ENCODE measurements around the gene QRFP. TPM values are rescaled to one million over a fixed set of nuclear protein-coding genes. Genes with fewer than 3 reads are reported as not detected.

QRFP gene
- total RNA-seq, 1 experiment from 2014 or later: not detected

- ATAC-seq (no peak), DNase-seq (ENCODE audit: low read depth, low spot score) (no peak)
- H3K27me3 ChIP-seq (ENCODE audit: insufficient read depth, low read length): no peaks in the 10 kb centered on the region
- POLR2A ChIA-PET: interaction anchor here (1.0 to 1.4 kb wide), 2 partner anchors 10 to 16 kb away, joined by 3 read pairs; no protein-coding TSS in a partner anchor
- no peak overlapping the region for H3K9ac ChIP-seq (ENCODE audit: low read length)
- H3K27ac ChIP-seq (ENCODE audit: low read depth, low read length): no peak overlapping the region
- H4K20me1 ChIP-seq (ENCODE audit: insufficient read depth): no peaks in the 10 kb centered on the region
- H3K9me2 ChIP-seq (ENCODE audit: insufficient read depth): no peaks in the 10 kb centered on the region
- intact Hi-C loops (cut with micrococcal nuclease): no loop called here
- CTCF ChIA-PET: no interaction called here
- BruUV-seq (replicated peaks): no TSS peak
- H2AFZ ChIP-seq (ENCODE audit: low read depth, low read length, poor library complexity, severe bottlenecking): no peak overlapping the region
- H3K79me2 ChIP-seq (ENCODE audit: insufficient read depth, low read length): no peaks in the 10 kb centered on the region
- H3K4me2 ChIP-seq (ENCODE audit: low read length): no peak overlapping the region
- RAD21 ChIA-PET (ENCODE audit: low non-redundant PET in 1 of 2, low total read pairs in 2 of 2, uncharacterized antibody in 2 of 2, unreplicated experiment in 2 of 2): no interaction called here
- H3K9me3 ChIP-seq (ENCODE audit: control insufficient read depth in 1 of 2, insufficient read depth in 1 of 2, low read depth in 1 of 2, low read length in 2 of 2): no peaks in the 10 kb centered on the region
- no peaks in the 10 kb centered on the region for H3K36me3 ChIP-seq (ENCODE audit: control insufficient read depth in 1 of 2, insufficient read depth in 2 of 2, low read length in 2 of 2)
- no peak for TF ChIP-seq RAD21 (IDR thresholded peaks at IDR 0.05; ENCODE audit: low read depth)
- no peak for TF ChIP-seq EZH2phosphoT487 (IDR thresholded peaks at IDR 0.05; ENCODE audit: borderline replicate concordance)
- no peak for TF ChIP-seq ZNF274 (IDR thresholded peaks at IDR 0.05; ENCODE audit: low read depth, low read length)
- TF ChIP-seq CEBPB (IDR thresholded peaks at IDR 0.05; ENCODE audit: low read depth): no peak
- TF ChIP-seq SRF (IDR thresholded peaks at IDR 0.05; ENCODE audit: low read depth): no peak
- TF ChIP-seq FOSL1 (IDR thresholded peaks at IDR 0.05; ENCODE audit: low read depth): no peak
- no peak for TF ChIP-seq YY1 (IDR thresholded peaks at IDR 0.05; ENCODE audit: extremely low read depth, insufficient replicate concordance, low read depth, low read length)
- TF ChIP-seq MAX (IDR thresholded peaks at IDR 0.05): no peak
- no peak for TF ChIP-seq ELF1 (IDR thresholded peaks at IDR 0.05; ENCODE audit: borderline replicate concordance, low read depth)
- no peak for TF ChIP-seq CTCF (IDR thresholded peaks at IDR 0.05 in 2 of 3, conservative IDR thresholded peaks at IDR 0.05 in 1 of 3; ENCODE audit: borderline replicate concordance in 1 of 3, insufficient read depth in 1 of 3, low read depth in 2 of 3, low read length in 2 of 3)
- no peak for TF ChIP-seq REST (IDR thresholded peaks at IDR 0.05; ENCODE audit: low read depth)
- TF ChIP-seq SP1 (IDR thresholded peaks at IDR 0.05; ENCODE audit: low read depth): no peak
- no peak for TF ChIP-seq POLR2A (IDR thresholded peaks at IDR 0.05; ENCODE audit: borderline replicate concordance, extremely low read depth, insufficient read depth, insufficient read length)
- no peak for TF ChIP-seq POLR2AphosphoS5 (IDR thresholded peaks at IDR 0.05; ENCODE audit: low read depth, low read length)
- H3K4me3 ChIP-seq (replicated peaks in 1 of 2; ENCODE audit: low read depth in 1 of 2, low read length in 2 of 2): no peak overlapping the region
- no peaks in the 10 kb centered on the region for H3K4me1 ChIP-seq (ENCODE audit: control insufficient read depth in 1 of 2, insufficient read depth in 2 of 2, low read length in 2 of 2)
Observed at GRCh38 chr9:130918101-130918825, 21.7 kb upstream of the QRFP start.
